ENCODE measurements around the gene FOSL2. TPM values are rescaled to one million over a fixed set of nuclear protein-coding genes. Genes with fewer than 3 reads are reported as not detected.
A peak's percentile ranks its signal among the peaks of the same experiment; 100 is the strongest.

The FOSL2 gene
- total RNA-seq, 1 experiment from 2014 or later: 12.2 TPM

- no peak overlapping the region for H3K4me3 ChIP-seq (ENCODE audit: low read depth, low read length, poor library complexity, severe bottlenecking)
- ChIA-PET POLR2A (ENCODE audit: low non-redundant PET) (no interaction called here), CTCF (interaction anchor here (0.6 to 1.0 kb wide), 3 partner anchors 10 to 698 kb away, joined by 3 to 5 read pairs (median 5); no protein-coding TSS in a partner anchor)
- intact Hi-C loops (cut with micrococcal nuclease; ENCODE audit: unreplicated experiment): loop anchor here (1.0 to 5.0 kb wide), 2 partner anchors 698 to 750 kb away; no protein-coding TSS in a partner anchor
- H3K9me3 ChIP-seq (ENCODE audit: low read depth, low read length, poor library complexity, severe bottlenecking): no peaks in the 10 kb centered on the region
- BruUV-seq (replicated peaks): no TSS peak
- peak; percentile 42 for DNase-seq (ENCODE audit: low spot score)
- no peaks in the 10 kb centered on the region for H3K36me3 ChIP-seq (ENCODE audit: insufficient read depth, low read length, poor library complexity, severe bottlenecking)
- no peaks in the 10 kb centered on the region for H3K4me1 ChIP-seq (ENCODE audit: insufficient read depth, low read length, poor library complexity, severe bottlenecking)
- no peaks in the 10 kb centered on the region for H3K27me3 ChIP-seq (replicated peaks; ENCODE audit: insufficient read depth, low read depth, low read length, poor library complexity)
- no peak overlapping the region for H3K27ac ChIP-seq (ENCODE audit: low read depth, low read length, poor library complexity, severe bottlenecking)
- TF ChIP-seq EZH2 (IDR thresholded peaks at IDR 0.05; ENCODE audit: borderline replicate concordance, low read depth, low read length, poor library complexity, severe bottlenecking) (no peak), CTCF (conservative IDR thresholded peaks at IDR 0.05; ENCODE audit: low read depth, low read length) (peak; percentile 89)
These were observed 60.0 kb downstream of the FOSL2 start for GRCh38 chr2:28452534-28453081.

GRCh38 chr2:28453396-28453795 lies 60.7 kb downstream of the FOSL2 start:
- BruUV-seq (replicated peaks): no TSS peak
- POLR2A ChIA-PET (ENCODE audit: low non-redundant PET): no interaction called here
- no peaks in the 10 kb centered on the region for H3K4me1 ChIP-seq (ENCODE audit: insufficient read depth, low read length, poor library complexity, severe bottlenecking)
- DNase-seq (ENCODE audit: low spot score): no peak
- H3K36me3 ChIP-seq (ENCODE audit: insufficient read depth, low read length, poor library complexity, severe bottlenecking): no peaks in the 10 kb centered on the region
- CTCF ChIA-PET: no interaction called here
- H3K4me3 ChIP-seq (ENCODE audit: low read depth, low read length, poor library complexity, severe bottlenecking): no peak overlapping the region
- no peak for TF ChIP-seq CTCF (conservative IDR thresholded peaks at IDR 0.05; ENCODE audit: low read depth, low read length)
- TF ChIP-seq EZH2 (IDR thresholded peaks at IDR 0.05; ENCODE audit: borderline replicate concordance, low read depth, low read length, poor library complexity, severe bottlenecking): no peak
- no peaks in the 10 kb centered on the region for H3K27me3 ChIP-seq (replicated peaks; ENCODE audit: insufficient read depth, low read depth, low read length, poor library complexity)
- no peak overlapping the region for H3K27ac ChIP-seq (ENCODE audit: low read depth, low read length, poor library complexity, severe bottlenecking)
- intact Hi-C loops (cut with micrococcal nuclease; ENCODE audit: unreplicated experiment): loop anchor here (5.0 kb wide), 1 partner anchor 751 kb away; no protein-coding TSS in a partner anchor
- H3K9me3 ChIP-seq (ENCODE audit: low read depth, low read length, poor library complexity, severe bottlenecking): no peaks in the 10 kb centered on the region

GRCh38 chr2:28454016-28454930 lies 61.6 kb downstream of the FOSL2 start:
- intact Hi-C loops (cut with micrococcal nuclease; ENCODE audit: unreplicated experiment): loop anchor here (5.0 kb wide), 1 partner anchor 752 kb away; no protein-coding TSS in a partner anchor
- Histone ChIP-seq H3K27ac (ENCODE audit: low read depth, low read length, poor library complexity, severe bottlenecking) (no peak overlapping the region), H3K9me3 (ENCODE audit: low read depth, low read length, poor library complexity, severe bottlenecking) (no peaks in the 10 kb centered on the region), H3K4me3 (ENCODE audit: low read depth, low read length, poor library complexity, severe bottlenecking) (no peak overlapping the region), H3K36me3 (ENCODE audit: insufficient read depth, low read length, poor library complexity, severe bottlenecking) (no peaks in the 10 kb centered on the region), H3K4me1 (ENCODE audit: insufficient read depth, low read length, poor library complexity, severe bottlenecking) (no peaks in the 10 kb centered on the region), H3K27me3 (replicated peaks; ENCODE audit: insufficient read depth, low read depth, low read length, poor library complexity) (no peaks in the 10 kb centered on the region)
- no TSS peak for BruUV-seq (replicated peaks)
- ChIA-PET CTCF (no interaction called here), POLR2A (ENCODE audit: low non-redundant PET) (no interaction called here)
- no peak for DNase-seq (ENCODE audit: low spot score)
- TF ChIP-seq CTCF (conservative IDR thresholded peaks at IDR 0.05; ENCODE audit: low read depth, low read length) (no peak), EZH2 (IDR thresholded peaks at IDR 0.05; ENCODE audit: borderline replicate concordance, low read depth, low read length, poor library complexity, severe bottlenecking) (no peak)

All from A673 (cell line).